ENCODE data around the gene KCNH5.
"Not testable (repeated sequence)": the region's sequence is repeated elsewhere in the genome, so short reads cannot be mapped to it uniquely, and the experiment has no call there.

KCNH5 gene

GRCh38 chr14:62882967-62883366 is 162.3 kb downstream of the KCNH5 start:
- no peak for DNase-seq

- no peak for DNase-seq
These were observed 178.9 kb downstream of the KCNH5 start for GRCh38 chr14:62866376-62866775.

- DNase-seq = no peak
These were observed 180.7 kb downstream of the KCNH5 start for GRCh38 chr14:62864588-62864987.

GRCh38 chr14:62858011-62858410 is 187.2 kb downstream of the KCNH5 start:
- not testable (repeated sequence) for DNase-seq

- no peak for DNase-seq
These were observed 190.3 kb downstream of the KCNH5 start for GRCh38 chr14:62854951-62855350.

GRCh38 chr14:62847168-62847567 is 198.1 kb downstream of the KCNH5 start:
- no peak for DNase-seq

- no peak for DNase-seq
These were observed 200.7 kb downstream of the KCNH5 start for GRCh38 chr14:62844546-62844945.

- DNase-seq = peak; percentile 21
These were observed 221.2 kb downstream of the KCNH5 start for GRCh38 chr14:62824086-62824485.

GRCh38 chr14:62819931-62820330 is 225.3 kb downstream of the KCNH5 start:
- peak; percentile 62 for DNase-seq

- no peak for DNase-seq
These were observed 237.6 kb downstream of the KCNH5 start for GRCh38 chr14:62807636-62808035.

GRCh38 chr14:62800577-62800976 is 244.7 kb downstream of the KCNH5 start:
- DNase-seq = no peak

- DNase-seq = no peak
These were observed 248.8 kb downstream of the KCNH5 start for GRCh38 chr14:62796431-62796830.

GRCh38 chr14:62792578-62792977 is 252.7 kb downstream of the KCNH5 start:
- no peak for DNase-seq

GRCh38 chr14:62781328-62781727 is 263.9 kb downstream of the KCNH5 start:
- not testable (repeated sequence) for DNase-seq

- peak; percentile 44 for DNase-seq
These were observed 266.4 kb downstream of the KCNH5 start for GRCh38 chr14:62778852-62779251.

- no peak for DNase-seq
These were observed 266.9 kb downstream of the KCNH5 start for GRCh38 chr14:62778310-62778709.

- no peak for DNase-seq
These were observed 267.7 kb downstream of the KCNH5 start for GRCh38 chr14:62777510-62777909.

GRCh38 chr14:62776300-62776699 is 269.0 kb downstream of the KCNH5 start:
- DNase-seq = no peak

- no peak for DNase-seq
These were observed 276.5 kb downstream of the KCNH5 start for GRCh38 chr14:62768753-62769152.

GRCh38 chr14:62763951-62764350 is 281.3 kb downstream of the KCNH5 start:
- DNase-seq = no peak

- no peak for DNase-seq
These were observed 285.5 kb downstream of the KCNH5 start for GRCh38 chr14:62759796-62760195.

- not testable (repeated sequence) for DNase-seq
These were observed 298.4 kb downstream of the KCNH5 start for GRCh38 chr14:62746881-62747280.

GRCh38 chr14:62745496-62745895 is 299.8 kb downstream of the KCNH5 start:
- peak; percentile 56 for DNase-seq

- no peak for DNase-seq
These were observed 301.7 kb downstream of the KCNH5 start for GRCh38 chr14:62743560-62743959.

- no peak for DNase-seq
These were observed 302.1 kb downstream of the KCNH5 start for GRCh38 chr14:62743118-62743517.

- DNase-seq = no peak
These were observed 305.6 kb downstream of the KCNH5 start for GRCh38 chr14:62739647-62740046.

Data from NCI-H226 (cell line).